HG03571 (cell line): ENCODE data around the gene RPS6KA4.

Source experiments
- ATAC-seq: cut with Tn5 transposase; IDR thresholded peaks from one replicate; pipeline ENCODE4 v1.9.1; 2021; ENCODE audit not compliant: unreplicated experiment

Gene RPS6KA4

DNA sequence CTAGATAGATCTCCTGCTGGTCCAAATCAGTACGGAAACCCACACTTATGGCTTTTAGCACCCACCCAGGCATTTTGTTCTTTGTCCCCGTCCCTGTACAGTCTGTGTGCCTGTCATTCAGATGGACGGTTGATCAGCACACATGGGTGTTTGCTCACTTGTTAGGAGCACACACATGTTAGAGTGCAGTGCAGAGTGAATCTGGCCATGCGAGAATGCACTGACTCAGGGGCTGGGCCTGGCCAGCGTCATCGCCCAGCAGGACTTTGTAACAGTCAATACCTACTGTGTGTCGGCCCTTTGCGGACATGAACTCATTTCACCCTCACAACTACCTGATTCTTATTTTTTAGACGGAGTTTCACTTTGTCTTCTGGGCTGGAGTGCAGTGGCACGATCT is 3.4 kb downstream of the RPS6KA4 start:
- no peak for ATAC-seq

DNA sequence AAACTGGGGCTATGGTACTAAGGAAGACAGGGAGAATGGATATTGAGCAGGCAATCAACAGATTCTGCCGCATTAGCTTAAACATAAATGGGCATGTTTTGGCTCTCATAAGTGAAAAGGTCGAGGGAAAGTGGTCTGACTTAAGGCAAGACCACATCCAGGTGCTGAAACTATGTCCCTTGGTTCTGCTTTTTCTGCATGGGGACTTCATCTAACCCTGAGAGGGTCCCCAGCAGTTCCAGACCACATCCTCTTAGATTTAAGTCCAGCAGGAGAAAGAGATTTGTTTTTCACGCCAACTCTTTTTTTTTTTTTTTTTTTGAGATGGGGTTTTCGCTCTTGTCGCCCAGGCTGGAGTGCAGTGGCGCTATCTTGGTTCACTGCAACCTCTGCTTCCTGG is 5.5 kb downstream of the RPS6KA4 start:
- ATAC-seq = no peak

DNA sequence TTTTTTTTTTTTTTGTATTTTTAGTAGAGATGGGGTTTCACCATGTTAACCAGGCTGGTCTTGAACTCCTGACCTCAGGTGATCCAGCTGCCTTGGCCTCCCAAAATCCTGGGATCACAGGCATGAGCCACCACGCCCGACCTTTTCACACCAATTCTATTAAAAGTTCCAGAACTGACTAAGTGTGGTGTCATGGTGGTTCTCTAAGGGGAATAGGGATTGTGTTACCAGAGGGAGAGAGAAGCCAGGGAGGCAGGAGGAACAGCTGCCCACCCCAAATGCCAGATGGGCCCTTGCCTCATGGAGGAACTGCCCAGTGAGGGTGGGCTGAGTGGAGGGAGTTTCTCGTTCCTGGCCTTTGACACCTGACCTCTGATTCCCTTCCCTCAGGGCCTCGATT is 5.9 kb downstream of the RPS6KA4 start:
- ATAC-seq = no peak

DNA sequence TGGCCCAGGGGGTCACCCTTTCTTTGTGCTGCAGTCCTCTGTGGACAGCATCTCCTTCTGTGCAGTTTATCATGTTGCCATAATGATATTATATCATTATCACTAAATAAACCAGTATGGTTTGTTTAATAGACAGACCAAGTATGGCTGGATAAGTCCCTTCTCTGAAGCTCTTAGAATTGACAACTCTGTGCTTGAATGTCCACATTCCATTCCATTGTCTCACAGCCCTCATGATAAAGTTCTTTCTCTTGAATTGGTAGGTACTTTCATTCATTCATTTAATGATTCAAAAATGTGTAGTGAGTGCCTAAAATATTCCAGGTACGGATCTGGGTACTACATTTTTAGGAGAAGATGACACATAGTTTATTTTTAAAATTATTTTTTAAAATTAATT is 7.8 kb downstream of the RPS6KA4 start:
- no peak for ATAC-seq

DNA sequence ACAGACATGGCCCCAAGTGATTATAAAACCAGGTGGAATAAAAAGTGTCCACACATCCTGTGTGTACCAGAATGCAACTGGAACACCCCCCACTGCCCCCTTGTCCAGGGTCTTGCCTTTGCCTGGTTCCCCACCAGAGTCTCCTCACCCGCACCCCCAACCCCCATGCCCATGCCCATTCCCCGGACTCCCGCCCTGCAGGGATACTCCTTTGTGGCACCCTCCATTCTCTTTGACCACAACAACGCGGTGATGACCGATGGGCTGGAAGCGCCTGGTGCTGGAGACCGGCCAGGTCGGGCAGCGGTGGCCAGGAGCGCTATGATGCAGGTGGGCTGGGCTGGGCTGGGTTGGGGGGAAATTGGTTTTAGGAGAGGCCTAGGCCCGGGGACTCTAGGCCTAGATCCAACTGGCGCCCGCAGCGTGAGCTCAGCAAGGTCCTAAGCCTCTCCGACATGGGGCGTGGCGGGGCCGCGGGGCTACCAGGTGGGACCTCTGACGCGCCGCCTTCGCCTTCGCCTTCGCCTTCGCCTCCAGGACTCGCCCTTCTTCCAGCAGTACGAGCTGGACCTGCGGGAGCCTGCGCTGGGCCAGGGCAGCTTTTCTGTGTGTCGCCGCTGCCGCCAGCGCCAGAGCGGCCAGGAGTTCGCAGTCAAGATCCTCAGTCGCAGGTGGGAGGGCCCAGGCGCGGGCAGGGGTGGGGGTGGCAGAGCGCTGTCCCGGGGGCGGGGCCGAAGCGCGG is 9.1 kb downstream of the RPS6KA4 start:
- no peak for ATAC-seq

DNA sequence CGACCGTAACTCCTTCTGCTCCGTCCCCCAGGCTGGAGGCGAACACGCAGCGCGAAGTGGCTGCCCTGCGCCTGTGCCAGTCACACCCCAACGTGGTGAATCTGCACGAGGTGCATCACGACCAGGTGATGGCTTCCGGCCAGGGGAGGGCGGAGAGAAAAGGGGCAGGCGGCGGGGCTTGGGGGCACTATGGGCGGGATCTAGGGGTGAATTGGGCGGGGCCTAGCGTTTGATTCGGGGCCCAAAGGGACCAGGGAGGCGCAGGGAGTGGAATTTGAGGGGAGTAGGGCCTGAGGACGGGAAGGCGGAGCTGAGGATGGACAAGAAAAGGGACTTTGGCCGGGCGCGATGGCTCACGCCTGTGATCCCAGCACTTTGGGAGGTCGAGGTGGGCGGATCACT is 9.7 kb downstream of the RPS6KA4 start:
- ATAC-seq = no peak

DNA sequence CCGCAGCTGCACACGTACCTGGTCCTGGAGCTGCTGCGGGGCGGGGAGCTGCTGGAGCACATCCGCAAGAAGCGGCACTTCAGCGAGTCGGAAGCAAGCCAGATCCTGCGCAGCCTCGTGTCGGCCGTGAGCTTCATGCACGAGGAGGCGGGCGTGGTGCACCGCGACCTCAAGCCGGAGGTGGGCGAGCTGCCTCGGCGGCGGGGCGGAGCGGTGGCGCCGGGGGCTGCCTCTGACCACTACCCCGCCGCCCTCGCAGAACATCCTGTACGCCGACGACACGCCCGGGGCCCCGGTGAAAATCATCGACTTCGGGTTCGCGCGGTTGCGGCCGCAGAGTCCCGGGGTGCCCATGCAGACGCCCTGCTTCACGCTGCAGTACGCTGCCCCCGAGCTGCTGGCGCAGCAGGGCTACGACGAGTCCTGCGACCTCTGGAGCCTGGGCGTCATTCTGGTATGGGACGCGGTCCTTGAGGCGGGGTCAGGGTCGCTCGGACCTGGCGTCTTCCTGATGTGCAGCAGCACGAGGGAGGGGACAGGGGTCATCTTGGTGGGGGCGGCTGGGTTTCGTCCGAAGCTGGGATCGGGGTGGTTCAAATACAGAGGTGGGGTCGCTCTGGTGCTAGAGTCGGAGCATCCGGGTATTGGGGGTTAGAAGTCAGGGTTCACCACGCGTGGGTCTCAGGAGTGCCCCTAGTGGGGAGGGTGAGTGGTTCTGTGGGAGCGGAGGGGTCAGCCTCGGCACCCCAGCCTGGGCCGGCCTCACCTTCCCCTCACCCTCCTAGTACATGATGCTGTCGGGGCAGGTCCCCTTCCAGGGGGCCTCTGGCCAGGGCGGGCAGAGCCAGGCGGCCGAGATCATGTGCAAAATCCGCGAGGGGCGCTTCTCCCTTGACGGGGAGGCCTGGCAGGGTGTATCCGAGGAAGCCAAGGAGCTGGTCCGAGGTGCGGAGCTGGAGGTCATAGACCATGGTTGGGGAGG is 10.8 kb downstream of the RPS6KA4 start:
- ATAC-seq = no peak

DNA sequence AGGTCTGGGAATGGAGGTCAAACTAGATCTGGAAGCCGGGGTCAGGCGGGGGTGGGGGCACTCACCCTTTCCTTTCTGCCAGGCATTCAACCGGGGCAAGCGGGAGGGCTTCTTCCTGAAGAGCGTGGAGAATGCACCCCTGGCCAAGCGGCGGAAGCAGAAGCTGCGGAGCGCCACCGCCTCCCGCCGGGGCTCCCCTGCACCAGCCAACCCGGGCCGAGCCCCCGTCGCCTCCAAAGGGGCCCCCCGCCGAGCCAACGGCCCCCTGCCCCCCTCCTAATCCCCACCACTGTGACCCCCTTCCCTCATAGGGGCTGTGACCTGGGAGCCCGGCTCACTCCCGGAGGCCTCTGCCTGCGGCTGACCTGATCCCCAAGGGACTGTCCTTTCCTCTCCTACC is 12.2 kb downstream of the RPS6KA4 start:
- ATAC-seq = no peak

DNA sequence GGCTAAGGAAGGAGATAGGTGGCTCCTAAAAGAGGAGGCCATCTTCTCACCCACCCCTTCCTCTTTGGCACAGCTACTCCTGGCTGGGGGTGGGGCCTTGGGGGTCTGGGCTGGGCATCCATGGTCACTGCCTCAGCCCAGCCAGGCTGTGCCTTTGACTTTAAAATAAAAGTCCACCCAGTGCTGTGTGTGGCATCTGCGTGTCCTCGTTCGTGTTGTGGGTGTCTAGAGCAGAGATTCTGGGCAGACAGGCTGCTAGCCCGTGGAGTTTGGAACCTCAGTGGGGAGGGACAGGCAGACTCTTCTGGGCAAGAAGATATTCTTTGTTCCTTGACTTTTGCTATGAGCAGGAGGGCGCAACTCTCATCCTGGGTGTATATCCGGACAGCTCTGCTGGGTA is 13.1 kb downstream of the RPS6KA4 start:
- no peak for ATAC-seq

DNA sequence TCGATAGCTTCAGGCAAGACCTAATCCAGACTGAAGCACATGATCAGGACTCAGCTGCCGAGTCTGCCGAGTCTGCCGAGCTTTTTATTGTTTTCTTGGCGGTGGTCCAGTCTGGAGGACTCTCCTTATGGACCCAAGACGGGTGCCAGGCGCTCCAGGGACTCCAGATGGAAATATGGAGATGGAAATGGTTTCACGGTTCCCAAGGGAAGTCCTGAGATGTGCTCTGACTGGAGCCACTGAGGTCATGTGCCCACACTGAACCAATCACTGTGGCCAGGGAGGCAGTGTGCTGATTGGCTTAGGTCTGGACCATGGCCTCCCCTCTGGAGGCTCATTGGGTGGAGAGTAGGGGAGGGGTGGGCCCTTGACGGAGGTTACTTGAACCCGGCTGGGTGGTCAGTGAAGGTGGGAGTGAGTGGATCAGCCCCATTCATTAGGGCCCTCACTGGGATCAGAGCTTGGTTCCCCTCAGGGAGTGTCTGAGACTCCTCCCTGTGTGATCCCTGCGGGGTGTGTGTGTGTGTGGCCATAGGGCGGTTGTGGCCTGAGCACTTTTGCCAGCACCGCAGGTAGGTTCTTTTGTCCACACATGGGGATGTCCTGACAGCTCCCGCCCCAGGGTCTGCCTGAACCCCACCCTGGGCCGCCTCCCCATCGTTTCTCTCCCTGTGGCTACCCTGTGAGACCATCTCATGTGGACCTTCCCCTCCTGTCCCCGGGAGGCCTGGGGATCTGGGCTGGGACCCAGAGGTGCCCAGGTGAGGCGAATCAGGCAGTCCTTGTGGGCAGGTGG is 14.0 kb downstream of the RPS6KA4 start:
- no peak for ATAC-seq

DNA sequence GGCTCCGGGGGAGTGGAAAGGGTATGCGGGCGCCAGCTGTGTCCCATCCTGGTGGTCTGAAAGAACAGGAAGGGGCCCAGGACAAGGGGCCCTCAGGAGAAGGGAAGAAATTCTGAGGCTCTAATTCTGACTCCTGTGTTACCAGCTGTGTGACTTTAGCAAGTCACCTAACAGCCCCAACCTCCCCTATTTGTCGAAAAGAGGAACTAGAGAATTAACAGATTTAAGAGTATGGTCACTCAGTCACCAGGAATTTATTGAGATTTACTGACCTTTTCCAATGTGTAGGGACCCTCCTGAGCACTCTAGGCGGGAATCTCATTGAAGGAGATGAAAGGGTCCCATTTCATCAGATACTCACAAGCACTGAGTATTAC is 14.6 kb downstream of the RPS6KA4 start:
- ATAC-seq = no peak

DNA sequence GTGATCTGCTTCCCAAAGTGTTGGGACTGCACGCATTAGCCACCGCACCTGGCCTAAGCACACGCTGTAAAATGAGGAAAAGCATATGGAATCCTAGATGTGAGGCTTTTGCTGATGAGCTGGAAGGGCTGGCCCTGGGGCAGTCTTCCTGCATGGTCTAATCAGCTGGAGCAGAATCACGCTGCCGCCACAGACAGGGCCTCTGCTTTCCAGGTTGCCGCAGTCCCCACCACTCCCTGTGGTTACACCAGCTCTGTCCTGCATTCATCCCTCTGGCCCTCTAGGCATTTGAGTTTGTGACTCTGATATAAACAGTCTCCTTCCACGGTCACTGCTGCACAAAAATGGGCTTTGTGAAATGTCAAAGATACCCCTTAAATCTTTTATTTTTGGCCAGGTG is 17.1 kb downstream of the RPS6KA4 start:
- no peak for ATAC-seq

DNA sequence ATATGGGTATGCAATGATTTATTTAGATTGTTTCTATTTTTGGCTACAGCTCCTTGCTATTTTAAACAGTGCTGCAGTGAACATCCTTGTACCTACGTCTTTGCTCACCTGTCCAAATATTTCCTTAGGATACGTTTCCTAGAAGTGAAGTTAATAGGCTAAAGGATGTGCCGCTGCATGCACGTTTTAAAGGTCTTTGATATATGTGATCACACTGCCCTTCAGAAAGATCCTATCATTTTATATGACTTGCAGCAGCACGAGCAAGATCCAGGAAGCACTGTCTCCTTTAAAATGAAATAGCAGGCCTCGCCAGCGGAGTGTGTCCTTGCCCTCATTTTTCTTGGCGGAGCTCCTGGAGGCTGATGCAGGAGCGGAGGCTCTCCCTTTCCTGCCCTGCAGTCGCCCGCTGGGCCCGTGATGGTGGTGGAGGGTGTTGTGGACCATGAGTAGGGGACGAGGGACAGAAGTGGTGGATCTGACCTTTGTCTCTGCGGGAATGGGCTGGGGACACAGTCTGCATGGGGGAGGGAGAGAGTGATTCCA is 19.4 kb downstream of the RPS6KA4 start:
- no peak for ATAC-seq

DNA sequence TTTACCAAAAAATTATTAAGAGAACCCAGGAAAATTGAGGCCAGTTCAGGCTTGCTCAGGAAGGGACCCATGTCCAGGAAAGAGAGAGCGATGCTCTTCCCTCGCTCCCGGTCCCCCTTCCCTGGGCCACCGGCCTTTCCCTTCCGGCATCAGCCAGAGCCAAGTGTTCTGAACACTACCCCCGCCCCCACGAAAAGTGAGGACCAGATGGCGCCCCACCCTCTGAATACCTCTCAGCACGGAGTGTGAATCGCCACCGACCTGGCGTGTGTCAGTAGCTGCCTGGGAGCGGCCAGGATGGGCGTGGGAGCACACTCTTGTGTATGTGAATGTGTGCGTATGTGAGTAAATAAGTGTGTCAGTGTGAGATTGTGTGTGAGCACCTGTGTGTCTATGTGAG is 20.2 kb downstream of the RPS6KA4 start:
- no peak for ATAC-seq

DNA sequence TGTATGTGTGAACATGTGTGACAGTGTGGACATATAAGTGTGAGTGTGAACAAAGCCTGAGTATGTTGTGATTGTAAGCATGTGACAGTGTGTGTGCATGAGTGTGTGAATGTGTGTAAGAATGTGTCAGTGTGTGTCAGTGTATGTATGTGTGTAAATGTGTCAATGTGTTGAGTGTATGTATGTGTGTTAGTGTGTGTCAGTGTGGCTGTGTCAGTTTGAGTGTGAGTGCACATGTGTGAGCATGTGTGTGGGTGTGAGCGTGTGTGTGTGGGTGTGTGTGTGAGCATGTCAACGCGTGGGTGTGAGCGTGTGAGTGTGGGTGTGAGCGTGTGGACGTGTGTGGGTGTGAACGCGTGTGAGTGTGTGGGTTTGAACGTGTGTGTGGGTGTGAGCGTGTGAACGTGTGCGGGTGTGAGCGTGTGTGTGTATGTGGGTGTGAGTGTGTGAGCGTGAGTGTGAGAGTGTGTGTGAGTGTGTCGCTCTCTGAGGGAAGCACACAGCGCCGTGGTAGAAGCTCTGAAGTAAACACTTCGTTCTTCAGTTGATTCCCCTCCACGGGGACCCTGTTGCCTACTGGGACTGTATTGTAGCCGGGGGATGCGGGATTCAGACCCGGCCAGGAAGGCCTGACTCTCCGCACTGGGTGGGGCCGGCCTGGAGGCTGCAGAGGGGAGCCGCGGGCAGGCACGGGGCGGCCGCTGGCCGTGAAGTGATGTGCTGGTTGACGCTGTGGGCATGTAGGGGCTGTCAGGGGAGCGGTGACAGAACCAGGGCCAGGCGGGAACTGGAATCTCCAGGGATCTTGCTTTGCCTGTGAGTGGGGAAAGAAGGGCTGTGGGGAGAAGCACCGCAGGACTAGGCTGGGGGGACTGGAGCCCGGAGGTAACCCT is 21.1 kb downstream of the RPS6KA4 start:
- no peak for ATAC-seq

DNA sequence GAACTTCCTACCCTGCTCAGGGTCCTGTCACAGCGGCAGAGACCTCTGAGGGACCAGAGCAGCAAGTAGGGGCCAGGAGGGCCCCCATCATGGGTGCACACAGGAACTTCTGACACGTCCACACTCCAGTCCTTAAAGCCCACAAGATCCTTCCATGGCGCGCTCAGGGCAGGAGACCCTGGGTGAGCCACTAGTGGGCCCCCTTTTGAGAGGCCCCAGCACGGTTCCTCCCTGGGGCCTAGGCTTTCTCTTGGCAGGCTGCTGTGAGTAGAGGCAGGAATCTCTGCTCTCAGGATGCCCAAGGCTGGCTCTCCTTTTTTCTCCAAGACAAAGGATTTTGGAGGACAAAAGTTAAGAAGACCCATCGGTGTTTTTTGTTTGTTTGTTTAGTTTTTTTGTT is 22.4 kb downstream of the RPS6KA4 start:
- no peak for ATAC-seq

DNA sequence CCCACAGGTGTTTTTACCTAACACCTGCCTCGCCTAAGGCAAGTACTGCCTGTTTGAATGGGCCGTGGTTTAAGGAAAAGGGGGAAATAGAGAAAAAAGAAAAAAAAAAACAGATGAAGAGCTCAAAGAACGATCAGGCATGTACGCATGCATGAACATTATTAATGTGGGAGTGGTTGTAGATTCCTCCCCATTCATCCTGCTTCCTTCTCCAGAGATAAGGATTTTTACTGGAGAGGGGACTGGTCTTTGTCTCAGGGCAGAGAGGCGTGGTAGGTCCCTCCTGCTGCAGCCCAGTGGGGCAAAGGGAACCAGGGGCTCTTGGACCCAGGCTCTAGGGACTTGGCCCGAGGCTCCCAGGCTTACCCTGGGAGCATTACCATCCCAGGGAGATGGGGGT is 23.1 kb downstream of the RPS6KA4 start:
- ATAC-seq = no peak

DNA sequence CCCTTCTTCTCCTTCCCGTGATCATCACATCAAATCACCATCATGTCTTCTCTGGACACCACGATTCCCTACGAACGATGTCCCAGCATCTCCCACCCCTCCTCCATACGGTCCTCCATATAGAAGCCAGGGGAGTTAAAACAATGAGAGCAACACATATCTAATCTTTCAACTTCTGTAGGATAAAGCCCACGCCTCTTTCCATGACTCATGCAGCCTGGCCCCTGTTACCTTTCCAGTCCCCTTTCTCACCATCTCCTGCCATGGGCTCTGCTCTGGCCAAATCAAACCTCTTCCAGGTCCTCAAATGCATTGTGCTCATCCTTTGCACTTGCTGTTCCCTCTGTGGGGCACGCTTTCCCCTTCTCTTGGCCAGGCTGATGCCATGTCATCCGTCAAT is 23.6 kb downstream of the RPS6KA4 start:
- no peak for ATAC-seq

DNA sequence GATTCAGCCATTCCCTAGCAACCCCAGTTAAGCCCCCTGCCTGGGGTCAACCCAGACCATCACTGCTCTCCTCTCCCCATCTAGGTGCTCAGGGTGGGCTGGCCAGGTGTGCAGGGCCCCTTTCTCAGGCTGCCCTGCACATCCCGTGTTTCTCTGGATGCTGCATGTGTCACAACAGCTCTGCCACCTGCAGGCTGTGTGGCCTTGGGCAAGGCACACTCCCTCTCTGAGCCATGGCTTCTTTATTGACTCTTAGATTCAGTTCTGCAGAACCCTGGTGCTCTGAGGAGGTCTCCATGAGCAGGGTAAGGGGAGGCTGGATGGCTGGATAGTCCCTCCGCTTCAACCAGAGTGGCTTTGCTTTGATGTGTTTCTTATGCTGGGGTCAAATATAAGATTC is 24.6 kb downstream of the RPS6KA4 start:
- ATAC-seq = no peak

DNA sequence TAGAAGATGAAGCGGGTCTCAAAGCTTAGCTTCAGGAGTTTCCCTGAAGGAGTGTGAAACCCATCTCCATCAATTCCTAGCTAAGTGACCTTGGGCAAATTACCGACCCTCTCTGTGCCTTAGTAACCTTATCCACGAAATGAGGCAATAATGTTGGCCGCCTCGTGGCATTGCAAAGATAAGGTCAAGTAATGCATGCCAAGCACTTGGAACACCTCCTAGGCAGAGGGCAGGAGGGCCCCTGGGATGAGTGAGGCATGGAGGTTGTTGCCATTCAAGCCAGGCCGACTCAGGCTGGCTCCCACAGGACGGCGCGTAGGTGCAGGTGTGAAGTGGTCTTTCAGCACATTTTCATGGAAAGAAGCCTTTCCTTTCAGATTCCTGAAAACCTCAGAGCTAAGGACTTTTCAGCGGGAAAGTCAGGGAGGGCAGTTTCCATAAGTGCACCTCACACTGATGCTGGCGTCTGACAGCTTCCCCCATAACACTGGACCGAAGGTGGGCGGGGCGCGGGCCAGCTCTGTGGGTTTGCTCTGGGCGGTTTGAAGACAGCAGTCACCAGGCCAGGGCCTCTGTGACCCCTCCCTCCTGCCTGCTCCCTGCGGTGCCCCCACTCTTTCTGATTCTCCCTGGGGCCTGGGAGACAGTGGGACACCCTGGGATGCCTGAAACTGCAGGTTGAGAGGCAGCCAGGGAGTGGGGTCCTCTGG is 25.2 kb downstream of the RPS6KA4 start:
- no peak for ATAC-seq
